ENCODE data around the gene KIF11.
"Not testable (repeated sequence)": the region's sequence is repeated elsewhere in the genome, so short reads cannot be mapped to it uniquely, and the experiment has no call there.

Gene KIF11

DNA sequence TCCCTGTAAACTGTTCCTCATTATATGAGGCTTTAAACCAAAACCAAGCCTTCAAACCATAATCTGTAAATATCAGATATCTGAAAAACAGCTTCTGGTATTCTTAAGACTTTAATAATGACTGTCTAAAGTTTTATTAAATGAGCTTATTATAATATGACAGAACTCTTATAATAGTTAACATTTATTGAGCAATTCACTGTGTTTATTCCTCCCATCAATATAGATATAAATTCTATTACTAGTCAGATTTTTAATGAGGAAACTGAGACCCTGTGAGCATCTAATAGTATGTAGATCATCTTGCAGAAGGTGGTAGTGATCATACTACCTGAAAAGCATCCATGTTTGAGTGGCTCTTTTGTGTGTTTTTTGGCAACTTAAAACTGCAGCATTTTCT is 45.1 kb downstream of the KIF11 start:
- Mint-ChIP-seq H3K4me3 (no peak overlapping the region), H3K36me3 (peaks cover 2% of the 10 kb centered on the region), H3K4me1 (no peaks in the 10 kb centered on the region), H3K27ac (no peak overlapping the region), H3K9me3 (no peaks in the 10 kb centered on the region), H3K27me3 (no peaks in the 10 kb centered on the region)

DNA sequence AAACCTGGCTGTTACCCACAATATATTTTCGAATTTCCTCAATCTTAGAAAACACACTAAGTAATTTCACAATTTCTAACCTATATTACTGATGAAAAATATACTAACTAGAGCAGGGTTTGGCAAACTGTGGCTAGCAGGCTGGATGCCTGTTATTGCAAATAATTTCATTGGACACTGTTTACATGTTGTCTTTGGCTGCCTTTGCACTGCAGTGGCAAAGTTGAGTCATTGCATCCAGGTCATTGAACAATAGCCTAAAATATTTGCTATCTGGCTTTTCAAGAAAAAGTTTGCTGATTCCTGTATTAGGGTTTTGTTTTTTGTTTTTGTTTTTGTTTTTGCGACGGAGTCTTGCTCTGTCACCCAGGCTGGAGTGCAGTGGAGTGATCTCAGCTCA is 47.2 kb downstream of the KIF11 start:
- no peaks in the 10 kb centered on the region for H3K4me1 Mint-ChIP-seq
- H3K27me3 Mint-ChIP-seq, result no peaks in the 10 kb centered on the region
- no peaks in the 10 kb centered on the region for H3K9me3 Mint-ChIP-seq
- H3K27ac Mint-ChIP-seq, result no peak overlapping the region
- H3K36me3 Mint-ChIP-seq, result no peaks in the 10 kb centered on the region
- no peak overlapping the region for H3K4me3 Mint-ChIP-seq

DNA sequence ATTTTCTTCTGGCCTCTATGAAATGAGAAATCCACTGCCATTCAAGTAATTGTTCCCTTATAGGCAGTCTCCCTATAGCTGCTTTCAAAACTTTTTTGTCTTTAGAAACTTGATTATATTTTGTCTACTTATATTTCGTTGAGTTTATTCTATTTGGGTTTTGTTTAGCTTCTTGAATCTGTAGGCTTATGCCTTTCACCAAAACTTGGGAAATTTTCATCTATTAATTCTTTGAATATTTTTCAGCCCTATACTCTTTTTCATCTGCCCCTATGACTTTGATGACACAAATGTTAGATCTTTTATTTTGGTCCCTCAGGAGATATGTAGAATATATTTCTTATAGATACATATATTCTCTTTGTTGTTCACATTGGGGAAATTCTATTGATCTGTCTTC is 48.6 kb downstream of the KIF11 start:
- Mint-ChIP-seq H3K4me3 (no peak overlapping the region), H3K9me3 (no peaks in the 10 kb centered on the region), H3K27me3 (no peaks in the 10 kb centered on the region), H3K27ac (no peak overlapping the region), H3K4me1 (no peaks in the 10 kb centered on the region), H3K36me3 (no peaks in the 10 kb centered on the region)

DNA sequence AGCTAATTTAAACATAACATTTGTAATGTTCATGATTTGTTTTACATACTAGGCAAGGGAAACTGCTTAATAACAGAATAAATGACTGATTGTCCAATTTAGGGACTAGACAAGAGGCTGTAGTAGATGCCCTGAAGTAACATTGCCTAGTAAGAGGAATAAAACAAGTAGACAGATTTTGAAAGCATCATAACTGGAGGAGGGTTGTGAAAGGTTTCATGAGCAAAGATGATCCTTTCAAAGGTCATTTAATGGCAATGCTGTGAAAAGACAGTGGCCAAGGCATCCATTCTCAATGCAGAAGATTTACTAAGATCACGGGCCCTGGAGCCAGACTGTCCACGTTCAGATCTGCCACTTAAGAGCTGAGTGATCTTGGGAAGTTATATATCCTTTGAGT is 52.0 kb downstream of the KIF11 start:
- Mint-ChIP-seq H3K27me3 (no peaks in the 10 kb centered on the region), H3K27ac (no peak overlapping the region), H3K4me3 (no peak overlapping the region), H3K36me3 (no peaks in the 10 kb centered on the region), H3K4me1 (no peaks in the 10 kb centered on the region), H3K9me3 (no peaks in the 10 kb centered on the region)

DNA sequence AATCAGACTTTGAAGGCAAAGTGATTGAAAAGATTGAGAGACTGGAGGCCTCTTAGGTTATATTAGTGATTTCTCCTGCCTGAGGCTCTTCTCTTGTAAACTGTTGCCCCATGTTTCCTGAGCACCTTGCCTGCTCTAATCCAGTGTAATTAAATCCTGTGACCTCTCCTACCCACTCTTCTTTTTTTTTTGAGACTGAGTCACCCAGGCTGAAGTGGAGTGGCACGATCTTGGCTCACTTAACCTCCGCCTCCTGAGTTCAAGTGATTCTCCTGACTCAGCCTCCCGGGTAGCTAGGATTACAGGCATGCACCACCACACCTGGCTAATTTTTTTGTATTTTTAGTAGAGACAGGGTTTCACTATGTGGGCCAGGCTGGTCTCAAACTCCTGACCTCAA is 57.9 kb downstream of the KIF11 start:
- H3K4me3 Mint-ChIP-seq, H3K27ac Mint-ChIP-seq, H3K9me3 Mint-ChIP-seq: not testable (repeated sequence)

DNA sequence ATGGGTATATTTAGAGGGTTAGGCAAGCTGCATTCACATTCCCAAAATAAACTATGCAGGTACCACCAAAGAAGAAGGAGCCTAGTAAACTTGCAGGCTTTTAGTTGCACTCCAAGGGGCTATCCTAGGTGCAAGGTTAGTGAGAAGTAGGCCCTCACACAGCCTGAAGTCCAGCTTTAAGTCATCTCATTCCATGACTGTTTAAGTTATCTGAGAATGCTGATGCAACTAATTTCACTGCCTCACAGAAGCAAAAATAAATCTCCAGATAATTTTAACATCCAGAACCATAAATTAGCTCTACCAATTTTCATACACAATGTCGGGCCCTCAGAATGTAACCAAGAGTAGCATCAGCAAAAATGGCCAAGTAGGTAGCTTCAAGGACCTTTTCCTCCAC is 62.5 kb downstream of the KIF11 start:
- H3K4me3 Mint-ChIP-seq, result no peak overlapping the region
- no peaks in the 10 kb centered on the region for H3K9me3 Mint-ChIP-seq
- peaks cover 3% of the 10 kb centered on the region for H3K36me3 Mint-ChIP-seq
- H3K27ac Mint-ChIP-seq, result no peak overlapping the region
- no peaks in the 10 kb centered on the region for H3K27me3 Mint-ChIP-seq
- no peaks in the 10 kb centered on the region for H3K4me1 Mint-ChIP-seq

More for the DNA sequence above, 57.9 kb downstream of the KIF11 start:
- H3K36me3 Mint-ChIP-seq, H3K4me1 Mint-ChIP-seq, H3K27me3 Mint-ChIP-seq: not testable (repeated sequence)

DNA sequence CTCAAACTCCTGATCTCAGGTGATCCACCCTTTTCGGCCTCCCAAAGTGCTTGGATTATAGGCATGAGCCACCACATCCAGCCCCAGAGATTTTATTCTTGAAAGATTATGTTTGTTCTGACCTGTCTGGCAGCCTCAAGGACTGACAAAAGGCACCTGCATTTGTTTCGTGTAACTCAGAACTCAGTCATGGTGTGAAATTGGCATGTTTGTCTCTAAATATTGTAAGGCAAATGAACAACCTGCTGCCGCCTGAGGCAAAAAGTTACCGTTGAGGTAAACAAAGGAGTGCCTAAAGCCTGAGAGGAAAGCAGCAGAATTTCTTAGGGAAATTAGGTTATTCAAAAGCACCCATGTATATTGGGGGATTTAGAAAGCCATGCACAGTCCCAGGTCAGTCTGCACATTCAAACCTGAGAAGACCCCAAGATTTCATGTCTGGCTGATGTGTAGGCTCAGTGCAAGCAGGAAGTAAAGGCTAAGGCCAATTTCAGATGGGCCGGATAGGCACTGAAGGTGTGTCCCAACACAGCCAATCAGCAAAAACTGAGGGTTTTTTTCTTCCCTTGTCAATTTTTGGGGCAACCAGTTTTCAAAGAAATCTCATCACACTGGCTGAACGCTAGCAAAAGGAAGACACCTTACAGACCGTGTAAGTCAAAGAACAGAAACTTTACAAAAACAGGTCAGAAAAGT is 63.5 kb downstream of the KIF11 start:
- H3K27ac Mint-ChIP-seq, result no peak overlapping the region
- H3K4me3 Mint-ChIP-seq, result no peak overlapping the region

DNA sequence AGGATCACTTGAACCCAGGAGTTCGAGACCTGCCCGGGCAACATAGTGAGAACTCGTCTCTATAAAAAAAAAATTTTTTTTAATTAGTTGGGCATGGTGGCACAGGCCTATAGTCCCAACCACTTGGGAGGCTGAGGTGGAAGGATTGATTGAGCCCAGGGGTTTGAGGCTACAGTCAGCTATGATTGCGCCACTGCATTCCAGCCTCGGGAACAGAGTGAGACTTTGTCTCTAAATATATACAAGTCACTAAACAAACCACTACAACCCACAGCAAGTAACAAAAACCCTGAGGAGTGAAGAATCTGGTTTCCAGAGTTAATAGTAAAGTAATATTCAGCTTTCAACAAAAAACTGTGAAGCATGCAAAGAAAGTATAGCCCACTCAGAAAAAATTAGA is 64.1 kb downstream of the KIF11 start:
- no peaks in the 10 kb centered on the region for H3K4me1 Mint-ChIP-seq
- H3K36me3 Mint-ChIP-seq, result peaks cover 3% of the 10 kb centered on the region
- H3K4me3 Mint-ChIP-seq, result no peak overlapping the region
- H3K27me3 Mint-ChIP-seq, result no peaks in the 10 kb centered on the region
- H3K27ac Mint-ChIP-seq, result no peak overlapping the region
- peaks cover 7% of the 10 kb centered on the region for H3K9me3 Mint-ChIP-seq

More for the DNA sequence above, 63.5 kb downstream of the KIF11 start:
- H3K36me3 Mint-ChIP-seq, result peaks cover 3% of the 10 kb centered on the region
- no peaks in the 10 kb centered on the region for H3K27me3 Mint-ChIP-seq
- H3K4me1 Mint-ChIP-seq, result no peaks in the 10 kb centered on the region
- peaks cover 5% of the 10 kb centered on the region for H3K9me3 Mint-ChIP-seq

DNA sequence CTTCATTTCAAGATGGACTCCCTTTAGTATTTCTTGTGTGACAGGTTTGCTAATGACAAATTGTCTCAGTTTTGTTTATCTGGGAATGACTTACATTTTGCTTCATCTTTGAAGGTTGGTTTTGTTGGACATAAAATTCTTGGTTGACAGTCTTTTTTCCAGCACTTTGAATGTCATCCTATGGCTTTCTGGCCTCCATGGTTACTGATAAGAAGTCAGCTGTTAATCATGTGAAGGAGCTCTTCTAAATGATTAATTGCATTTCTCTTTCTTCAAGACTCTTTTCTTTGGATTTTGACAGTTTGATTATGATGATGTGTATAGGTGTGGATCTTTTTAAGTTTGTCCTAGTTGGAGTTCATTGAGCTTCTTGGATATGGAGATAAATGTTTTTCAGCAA is 69.9 kb downstream of the KIF11 start:
- H3K4me1 Mint-ChIP-seq, result no peaks in the 10 kb centered on the region
- no peak overlapping the region for H3K4me3 Mint-ChIP-seq
- H3K27ac Mint-ChIP-seq, result no peak overlapping the region
- H3K9me3 Mint-ChIP-seq, result peaks cover 16% of the 10 kb centered on the region
- no peaks in the 10 kb centered on the region for H3K27me3 Mint-ChIP-seq
- no peaks in the 10 kb centered on the region for H3K36me3 Mint-ChIP-seq

DNA sequence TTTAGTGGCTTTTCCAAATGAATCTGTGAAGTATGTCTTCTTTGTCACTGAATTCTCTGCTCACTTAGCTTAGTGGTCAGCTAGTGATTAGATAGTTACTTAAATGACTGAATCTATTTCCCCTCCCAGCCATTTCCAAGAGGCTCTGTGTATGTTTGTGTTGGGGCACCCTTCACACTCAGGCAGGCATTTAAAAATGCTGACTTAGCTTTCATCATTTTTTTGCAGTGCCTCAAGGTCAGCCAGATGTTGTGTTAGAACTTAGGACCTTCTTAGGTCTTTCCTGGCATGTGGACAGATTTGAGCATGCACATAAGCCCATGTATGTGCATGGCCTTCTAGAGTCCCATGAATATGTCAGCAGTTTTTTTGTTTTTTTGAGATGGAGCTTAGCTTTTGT is 71.4 kb downstream of the KIF11 start:
- Mint-ChIP-seq H3K27ac (no peak overlapping the region), H3K27me3 (peaks cover 2% of the 10 kb centered on the region), H3K36me3 (no peaks in the 10 kb centered on the region), H3K9me3 (peaks cover 16% of the 10 kb centered on the region), H3K4me1 (no peaks in the 10 kb centered on the region), H3K4me3 (no peak overlapping the region)

DNA sequence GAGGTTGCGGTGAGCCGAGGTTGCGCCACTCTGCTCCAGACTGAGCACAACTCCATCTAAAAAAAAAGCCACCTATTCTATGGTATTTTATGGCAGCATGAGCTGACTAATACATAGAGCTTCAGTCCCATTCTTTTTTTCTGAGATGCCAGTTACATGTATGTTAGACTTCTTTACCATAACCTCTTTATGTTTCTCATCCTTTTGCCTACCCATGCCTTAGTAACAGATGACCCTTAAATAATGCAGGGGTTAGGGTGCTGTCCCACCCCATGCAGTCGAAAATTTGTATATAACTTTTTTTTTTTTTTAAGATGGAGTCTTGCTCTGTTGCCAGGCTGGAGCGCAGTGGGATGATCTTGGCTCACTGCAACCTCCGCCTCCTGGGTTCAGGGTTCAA is 74.1 kb downstream of the KIF11 start:
- no peak overlapping the region for H3K4me3 Mint-ChIP-seq

DNA sequence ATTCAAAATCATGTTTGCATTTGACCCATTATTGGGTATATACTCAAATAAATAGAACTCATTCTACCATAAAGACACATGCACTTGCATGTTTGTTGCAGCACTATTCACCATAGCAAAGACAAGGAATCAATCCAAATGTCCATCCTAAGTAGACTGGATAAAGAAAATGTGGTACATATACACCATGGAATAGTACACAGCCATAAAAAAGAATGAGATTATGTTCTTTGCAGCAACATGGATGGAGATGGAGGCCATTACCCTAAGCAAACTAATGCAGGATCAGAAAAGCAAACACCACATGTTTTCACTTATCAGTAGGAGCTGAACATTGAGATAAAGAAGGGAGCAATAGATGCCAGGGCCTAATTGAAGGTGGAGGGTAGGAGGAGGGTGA is 84.8 kb downstream of the KIF11 start:
- Mint-ChIP-seq H3K36me3 (no peaks in the 10 kb centered on the region), H3K27me3 (peaks cover 3% of the 10 kb centered on the region), H3K9me3 (no peaks in the 10 kb centered on the region), H3K4me1 (no peaks in the 10 kb centered on the region), H3K4me3 (no peak overlapping the region), H3K27ac (no peak overlapping the region)

More for the DNA sequence above, 74.1 kb downstream of the KIF11 start:
- Mint-ChIP-seq H3K36me3 (no peaks in the 10 kb centered on the region), H3K27ac (no peak overlapping the region), H3K27me3 (peaks cover 6% of the 10 kb centered on the region), H3K9me3 (peaks cover 9% of the 10 kb centered on the region), H3K4me1 (no peaks in the 10 kb centered on the region)

DNA sequence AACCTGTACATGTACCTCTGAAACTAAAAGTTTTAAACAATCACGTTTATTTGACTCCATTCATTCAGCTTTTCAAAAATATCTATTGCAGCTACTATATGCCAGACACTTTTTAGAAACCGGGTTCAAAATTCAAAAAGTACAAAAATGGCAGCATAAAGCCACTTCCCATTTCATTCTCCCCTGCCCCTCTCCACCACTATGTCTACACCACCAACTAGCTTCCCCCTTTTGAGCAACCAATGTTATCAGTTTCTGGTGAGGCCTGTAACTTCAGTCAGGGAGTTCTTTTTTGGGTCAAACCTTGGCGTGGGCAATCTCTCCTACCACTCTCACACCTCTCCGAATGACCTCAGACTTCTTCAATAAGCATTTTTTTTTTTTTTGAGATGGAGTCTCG is 85.3 kb downstream of the KIF11 start:
- Mint-ChIP-seq H3K4me3 (no peak overlapping the region), H3K9me3 (no peaks in the 10 kb centered on the region), H3K27me3 (peaks cover 6% of the 10 kb centered on the region), H3K4me1 (no peaks in the 10 kb centered on the region), H3K27ac (no peak overlapping the region), H3K36me3 (no peaks in the 10 kb centered on the region)

DNA sequence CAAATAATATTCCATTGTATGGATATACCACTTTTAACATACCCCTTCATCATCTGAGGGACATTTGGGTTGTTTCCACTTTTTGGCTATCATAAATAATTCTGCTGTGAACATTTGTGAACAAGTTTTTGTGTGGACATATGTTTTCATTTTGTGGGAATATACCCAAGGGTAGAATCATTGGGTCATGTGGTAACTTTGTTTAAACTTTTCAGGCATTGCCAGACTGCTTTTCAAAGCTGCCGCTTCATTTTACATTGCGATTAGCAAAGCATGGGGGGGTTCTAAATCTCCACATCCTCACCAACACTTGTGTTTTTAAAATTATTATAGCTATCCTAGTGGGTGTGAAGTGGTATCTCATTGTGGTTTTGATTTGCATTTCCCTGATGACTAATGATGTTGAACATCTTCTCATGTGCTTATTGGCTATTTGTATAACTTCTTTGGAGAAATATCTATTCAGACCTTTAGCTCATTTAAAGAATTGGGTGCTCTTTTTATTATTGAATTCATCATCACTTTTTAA is 88.4 kb downstream of the KIF11 start:
- H3K36me3 Mint-ChIP-seq, result no peaks in the 10 kb centered on the region
- H3K4me1 Mint-ChIP-seq, result no peaks in the 10 kb centered on the region

DNA sequence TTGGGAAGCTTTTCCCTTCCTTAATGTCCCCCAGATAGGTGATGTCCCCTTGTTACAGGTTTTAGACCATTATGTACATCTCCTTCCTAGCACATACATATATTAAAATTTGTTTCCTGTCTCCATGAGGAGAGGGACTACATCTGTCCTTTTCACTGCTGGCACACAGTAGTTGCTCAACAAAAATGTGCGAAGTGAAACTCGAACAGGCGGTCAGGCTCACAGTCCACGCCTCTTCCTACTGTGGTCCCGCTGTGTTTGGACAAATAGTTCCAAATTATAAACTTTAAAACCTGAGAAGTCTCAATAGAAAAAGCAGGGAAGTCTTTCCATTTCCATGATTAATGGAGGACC is 95.6 kb downstream of the KIF11 start:
- Mint-ChIP-seq H3K36me3 (no peaks in the 10 kb centered on the region), H3K27me3 (peaks cover 44% of the 10 kb centered on the region), H3K27ac (no peak overlapping the region), H3K9me3 (no peaks in the 10 kb centered on the region), H3K4me3 (peak overlapping the region; percentile 77), H3K4me1 (peaks cover 26% of the 10 kb centered on the region)

More for the DNA sequence above, 88.4 kb downstream of the KIF11 start:
- Mint-ChIP-seq H3K4me3 (no peak overlapping the region), H3K9me3 (no peaks in the 10 kb centered on the region), H3K27ac (no peak overlapping the region), H3K27me3 (peaks cover 17% of the 10 kb centered on the region)

DNA sequence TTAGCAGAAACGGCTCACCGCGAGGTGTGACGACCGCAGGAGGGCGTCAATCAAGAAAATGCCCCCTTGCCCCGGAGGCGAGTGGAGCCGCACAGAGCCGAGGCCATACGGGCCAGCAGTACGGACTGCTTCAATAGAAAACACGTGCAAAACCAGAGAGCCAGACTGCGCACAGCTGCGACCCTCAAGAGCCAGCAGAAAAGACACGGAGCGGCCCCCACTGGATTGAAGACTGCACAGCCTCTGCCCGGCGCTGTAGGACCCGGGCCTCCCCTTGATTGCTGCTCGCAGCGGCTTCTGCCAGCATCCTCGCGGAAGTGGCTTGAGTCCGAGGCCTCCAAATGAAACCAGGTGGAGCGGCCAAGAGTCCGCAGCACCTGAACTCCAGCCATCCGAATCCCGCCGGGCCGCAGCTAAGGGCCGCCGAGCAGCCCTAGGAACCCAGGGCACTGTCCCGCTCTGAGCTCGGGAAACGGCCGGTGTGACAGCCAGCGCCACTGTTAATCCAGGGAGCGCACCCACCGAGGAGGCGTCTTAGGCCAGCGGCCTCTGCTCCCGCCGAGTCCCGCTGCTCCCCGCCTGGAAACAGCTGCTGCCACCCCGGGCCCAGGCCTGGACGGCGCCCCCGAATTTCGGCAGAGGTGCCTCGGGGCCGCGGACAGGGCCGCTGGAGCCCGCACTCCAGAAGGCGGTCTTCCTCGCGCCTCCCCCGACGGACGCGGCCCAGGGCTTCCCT is 96.2 kb downstream of the KIF11 start:
- Mint-ChIP-seq H3K27me3 (peaks cover 46% of the 10 kb centered on the region), H3K9me3 (no peaks in the 10 kb centered on the region), H3K36me3 (no peaks in the 10 kb centered on the region), H3K4me3 (peak overlapping the region; percentile 77), H3K27ac (peak overlapping the region; percentile 26), H3K4me1 (peaks cover 26% of the 10 kb centered on the region)
